Measurements from ENCODE around the gene TAF1D.
"Not testable (repeated sequence)": the region's sequence is repeated elsewhere in the genome, so short reads cannot be mapped to it uniquely, and the experiment has no call there.

TAF1D gene

GRCh38 chr11:93767018-93767417 is 25.7 kb upstream of the TAF1D start:
- TF ChIP-seq POLR2AphosphoS5 (IDR thresholded peaks at IDR 0.05; ENCODE audit: low read depth, low read length) (no peak), POLR2A (IDR thresholded peaks at IDR 0.05; ENCODE audit: low read depth, low read length) (no peak), TAF1 (IDR thresholded peaks at IDR 0.05; ENCODE audit: borderline replicate concordance, low read depth, low read length) (no peak)
- no peak for DNase-seq (ENCODE audit: insufficient read length)
- no peak for FAIRE-seq

GRCh38 chr11:93766504-93766903 is 25.2 kb upstream of the TAF1D start:
- TF ChIP-seq POLR2AphosphoS5 (IDR thresholded peaks at IDR 0.05; ENCODE audit: low read depth, low read length): no peak
- no peak for TF ChIP-seq TAF1 (IDR thresholded peaks at IDR 0.05; ENCODE audit: borderline replicate concordance, low read depth, low read length)
- TF ChIP-seq POLR2A (IDR thresholded peaks at IDR 0.05; ENCODE audit: low read depth, low read length): no peak
- DNase-seq (ENCODE audit: insufficient read length) (no peak), FAIRE-seq (no peak)

GRCh38 chr11:93765551-93765950 is 24.3 kb upstream of the TAF1D start:
- no peak for DNase-seq (ENCODE audit: insufficient read length)
- TF ChIP-seq TAF1 (IDR thresholded peaks at IDR 0.05; ENCODE audit: borderline replicate concordance, low read depth, low read length): no peak
- no peak for TF ChIP-seq POLR2AphosphoS5 (IDR thresholded peaks at IDR 0.05; ENCODE audit: low read depth, low read length)
- TF ChIP-seq POLR2A (IDR thresholded peaks at IDR 0.05; ENCODE audit: low read depth, low read length): no peak
- FAIRE-seq: no peak

GRCh38 chr11:93761910-93762309 is 20.6 kb upstream of the TAF1D start:
- DNase-seq (ENCODE audit: insufficient read length) (no peak), FAIRE-seq (no peak)
- TF ChIP-seq POLR2A (IDR thresholded peaks at IDR 0.05; ENCODE audit: low read depth, low read length): no peak
- TF ChIP-seq TAF1 (IDR thresholded peaks at IDR 0.05; ENCODE audit: borderline replicate concordance, low read depth, low read length): no peak
- no peak for TF ChIP-seq POLR2AphosphoS5 (IDR thresholded peaks at IDR 0.05; ENCODE audit: low read depth, low read length)

GRCh38 chr11:93759123-93759522 is 17.8 kb upstream of the TAF1D start:
- not testable (repeated sequence) for DNase-seq (ENCODE audit: insufficient read length); FAIRE-seq

GRCh38 chr11:93757924-93758865 is 16.9 kb upstream of the TAF1D start:
- DNase-seq (ENCODE audit: insufficient read length) (no peak), FAIRE-seq (no peak)
- TF ChIP-seq POLR2AphosphoS5 (IDR thresholded peaks at IDR 0.05; ENCODE audit: low read depth, low read length) (no peak), TAF1 (IDR thresholded peaks at IDR 0.05; ENCODE audit: borderline replicate concordance, low read depth, low read length) (no peak), POLR2A (IDR thresholded peaks at IDR 0.05; ENCODE audit: low read depth, low read length) (no peak)

- no peak for FAIRE-seq
- no peak for TF ChIP-seq TAF1 (IDR thresholded peaks at IDR 0.05; ENCODE audit: borderline replicate concordance, low read depth, low read length)
- no peak for TF ChIP-seq POLR2A (IDR thresholded peaks at IDR 0.05; ENCODE audit: low read depth, low read length)
- TF ChIP-seq POLR2AphosphoS5 (IDR thresholded peaks at IDR 0.05; ENCODE audit: low read depth, low read length): no peak
Observed at GRCh38 chr11:93757301-93757700, 16.0 kb upstream of the TAF1D start.

GRCh38 chr11:93756748-93757147 is 15.5 kb upstream of the TAF1D start:
- no peak for DNase-seq (ENCODE audit: insufficient read length)
- TF ChIP-seq POLR2AphosphoS5 (IDR thresholded peaks at IDR 0.05; ENCODE audit: low read depth, low read length) (no peak), TAF1 (IDR thresholded peaks at IDR 0.05; ENCODE audit: borderline replicate concordance, low read depth, low read length) (no peak), POLR2A (IDR thresholded peaks at IDR 0.05; ENCODE audit: low read depth, low read length) (no peak)
- no peak for FAIRE-seq

More at GRCh38 chr11:93757301-93757700, 16.0 kb upstream of the TAF1D start:
- no peak for DNase-seq (ENCODE audit: insufficient read length)

- FAIRE-seq (no peak), DNase-seq (ENCODE audit: insufficient read length) (no peak)
- no peak for TF ChIP-seq POLR2AphosphoS5 (IDR thresholded peaks at IDR 0.05; ENCODE audit: low read depth, low read length)
Observed at GRCh38 chr11:93753241-93753640, 11.9 kb upstream of the TAF1D start.

- FAIRE-seq (no peak), DNase-seq (ENCODE audit: insufficient read length) (no peak)
- TF ChIP-seq POLR2AphosphoS5 (IDR thresholded peaks at IDR 0.05; ENCODE audit: low read depth, low read length) (no peak), TAF1 (IDR thresholded peaks at IDR 0.05; ENCODE audit: borderline replicate concordance, low read depth, low read length) (no peak), POLR2A (IDR thresholded peaks at IDR 0.05; ENCODE audit: low read depth, low read length) (no peak)
Observed at GRCh38 chr11:93751001-93751400, 9.7 kb upstream of the TAF1D start.

GRCh38 chr11:93747122-93747521 is 5.8 kb upstream of the TAF1D start:
- DNase-seq (ENCODE audit: insufficient read length): no peak

GRCh38 chr11:93746101-93746500 is 4.8 kb upstream of the TAF1D start:
- DNase-seq (ENCODE audit: insufficient read length): no peak
- FAIRE-seq: no peak
- TF ChIP-seq POLR2A (IDR thresholded peaks at IDR 0.05; ENCODE audit: low read depth, low read length) (no peak), TAF1 (IDR thresholded peaks at IDR 0.05; ENCODE audit: borderline replicate concordance, low read depth, low read length) (no peak), POLR2AphosphoS5 (IDR thresholded peaks at IDR 0.05; ENCODE audit: low read depth, low read length) (no peak)

More at GRCh38 chr11:93747122-93747521, 5.8 kb upstream of the TAF1D start:
- no peak for TF ChIP-seq POLR2A (IDR thresholded peaks at IDR 0.05; ENCODE audit: low read depth, low read length)
- TF ChIP-seq POLR2AphosphoS5 (IDR thresholded peaks at IDR 0.05; ENCODE audit: low read depth, low read length): no peak
- no peak for TF ChIP-seq TAF1 (IDR thresholded peaks at IDR 0.05; ENCODE audit: borderline replicate concordance, low read depth, low read length)
- no peak for FAIRE-seq

GRCh38 chr11:93745005-93745755 is 3.9 kb upstream of the TAF1D start:
- DNase-seq (ENCODE audit: insufficient read length); FAIRE-seq: not testable (repeated sequence)

Measured in GM12892 (cell line).